Activated T-cell treated with anti-CD3 and anti-CD28 coated beads, Interleukin-2, amount 50 U/mL, for 48 hours (primary cell): ENCODE data around the gene SCGB1C1.
"Not testable (repeated sequence)": the region's sequence is repeated elsewhere in the genome, so short reads cannot be mapped to it uniquely, and the experiment has no call there.

Experiments
- DNase-seq, 2 experiments: peaks; one replicate each; pipeline ENCODE4 v3.0.0-alpha.2; 2020

The SCGB1C1 gene

GRCh38 chr11:192674-193128 lies at the start of gene SCGB1C1:
Gene SCGB1C1 (plus strand): TSS chr11:193078. CDS start chr11:193100, 22 bp downstream.
- DNase-seq = not testable (repeated sequence)

GRCh38 chr11:180242-180641 lies 12.6 kb upstream of the SCGB1C1 start:
- DNase-seq = not testable (repeated sequence)

- DNase-seq = not testable (repeated sequence)
Observed at GRCh38 chr11:189200-189783, 3.6 kb upstream of the SCGB1C1 start.

- DNase-seq = peak; percentile 61 to 73
Observed at GRCh38 chr11:189843-190311, 3.0 kb upstream of the SCGB1C1 start.

- not testable (repeated sequence) for DNase-seq
Observed at GRCh38 chr11:190546-190945, 2.3 kb upstream of the SCGB1C1 start.

GRCh38 chr11:191490-192478 lies 1.1 kb upstream of the SCGB1C1 start:
- DNase-seq = peak; percentile 82 to 85

- DNase-seq = peak in 1 of 2 experiments; percentile 16
Observed at GRCh38 chr11:193481-193880, 603 bp downstream of the SCGB1C1 start.

GRCh38 chr11:196786-197731 lies 4.2 kb downstream of the SCGB1C1 start:
- peak in 1 of 2 experiments; percentile 15 for DNase-seq

- no peak for DNase-seq
Observed at GRCh38 chr11:197741-198235, 4.9 kb downstream of the SCGB1C1 start.

GRCh38 chr11:198236-198806 lies 5.4 kb downstream of the SCGB1C1 start:
- no peak for DNase-seq

GRCh38 chr11:199004-199581 lies 6.2 kb downstream of the SCGB1C1 start:
- no peak for DNase-seq

GRCh38 chr11:199782-200181 lies 6.9 kb downstream of the SCGB1C1 start:
- peak in 1 of 2 experiments; percentile 15 for DNase-seq

- peak in 1 of 2 experiments; percentile 17 for DNase-seq
Observed at GRCh38 chr11:200224-201003, 7.5 kb downstream of the SCGB1C1 start.

- DNase-seq = peak in 1 of 2 experiments; percentile 21
Observed at GRCh38 chr11:201966-202365, 9.1 kb downstream of the SCGB1C1 start.

GRCh38 chr11:202490-202889 lies 9.6 kb downstream of the SCGB1C1 start:
- DNase-seq = peak in 1 of 2 experiments; percentile 24

GRCh38 chr11:203056-203944 lies 10.4 kb downstream of the SCGB1C1 start:
- DNase-seq = peak in 1 of 2 experiments; percentile 19

GRCh38 chr11:203945-204586 lies 11.2 kb downstream of the SCGB1C1 start:
- peak in 1 of 2 experiments; percentile 16 for DNase-seq

- peak; percentile 7 to 15 for DNase-seq
Observed at GRCh38 chr11:204587-205109, 11.8 kb downstream of the SCGB1C1 start.
